GM12878 (cell line): Measurements from ENCODE around the gene WDFY4. TPM values are rescaled to one million over a fixed set of nuclear protein-coding genes. Genes with fewer than 3 reads are reported as not detected.

Source experiments
- ATAC-seq: fragments of 200-7000 bp; cut with Tn5 transposase; 3 replicates; pipeline ENCODE4 v1.9.1; 2020; ENCODE audit warnings: mild to moderate bottlenecking, moderate library complexity
- BruUV-seq: library from RNA; stranded (reverse); fragments of 400-500 nt; replicated peaks from 2 replicates; lab custom pipeline; 2021; lab: Mats Ljungman, UMichigan
- CTCF ChIA-PET: fragments of 300-600 bp; sonication (Branson Sonifier 250); formaldehyde crosslinking; extraction: SDS; loops from one replicate; lab custom pipeline; 2021; ENCODE audit warnings: inconsistent platforms; lab: Yijun Ruan, JAX
- POLR2A ChIA-PET: fragments of 350-600 bp; formaldehyde crosslinking; extraction: SDS; loops from one replicate; lab custom pipeline; 2021; ENCODE audit warnings: inconsistent platforms; lab: Charles Lee
- RAD21 ChIA-PET: fragments of 300-600 bp; sonication (Branson Sonifier 250); formaldehyde crosslinking; loops from one replicate; lab custom pipeline; 2023; ENCODE audit warnings: antibody characterized with exemption; ENCODE audit not compliant: unreplicated experiment; lab: Charles Lee
- SMC1A ChIA-PET: fragments of 300-600 bp; sonication (Branson Sonifier 250); formaldehyde crosslinking; loops from one replicate; lab custom pipeline; 2023; ENCODE audit not compliant: unreplicated experiment, uncharacterized antibody; lab: Charles Lee
- DNase-seq: peaks from one replicate; pipeline ENCODE4 v3.0.0-alpha.2; 2011; ENCODE audit warnings: low read depth, low spot score
- FAIRE-seq: peaks from 3 replicates; lab custom pipeline; 2011; peaks lifted over from hg19 to GRCh38; lab: Jason Lieb, UNC
- H2AFZ ChIP-seq: 2 replicates; pipeline ENCODE4 v1.6.0; 2011; ENCODE audit warnings: low read depth, low read length, control low read depth; ENCODE audit not compliant: control insufficient read depth
- H3K27ac ChIP-seq: 2 replicates; pipeline ENCODE4 v1.5.1; 2011; ENCODE audit warnings: control low read depth; ENCODE audit not compliant: control insufficient read depth, insufficient read depth
- H3K27me3 ChIP-seq, 2 experiments: replicated peaks in 1 of 2; 2 replicates each; pipeline versions ENCODE4 v1.6.0 to v1.6.1; 2011; ENCODE audit warnings: low read length in 1 of 2; ENCODE audit not compliant: control insufficient read depth in 2 of 2, insufficient read depth in 2 of 2
- H3K36me3 ChIP-seq, 2 experiments: 2 replicates each; pipeline ENCODE4 v1.5.1; 2011; ENCODE audit warnings: low read length in 1 of 2; ENCODE audit not compliant: control insufficient read depth in 2 of 2, insufficient read depth in 2 of 2
- H3K4me1 ChIP-seq: 2 replicates; pipeline ENCODE4 v1.6.1; 2011; ENCODE audit warnings: mild to moderate bottlenecking, low read length, moderate library complexity, mixed read lengths; ENCODE audit not compliant: control insufficient read depth, insufficient read depth
- H3K4me2 ChIP-seq: 2 replicates; pipeline ENCODE4 v1.6.0; 2011; ENCODE audit warnings: control low read depth; ENCODE audit not compliant: control insufficient read depth, insufficient read depth
- H3K4me3 ChIP-seq: fragments of 200-600 bp; sonication (generic); 2 replicates; pipeline ENCODE4 v1.5.1; 2016
- H3K79me2 ChIP-seq: 2 replicates; pipeline ENCODE4 v1.6.0; 2011; ENCODE audit warnings: low read length; ENCODE audit not compliant: control insufficient read depth, insufficient read depth
- H3K9ac ChIP-seq: 2 replicates; pipeline ENCODE4 v1.8.0; 2011; ENCODE audit warnings: low read length, control low read depth, mixed read lengths; ENCODE audit not compliant: control insufficient read depth, insufficient read depth
- H3K9me3 ChIP-seq: replicated peaks from 3 replicates; pipeline ENCODE4 v1.5.1; 2011; ENCODE audit warnings: mild to moderate bottlenecking, low read length; ENCODE audit not compliant: control insufficient read depth, insufficient read depth
- H4K20me1 ChIP-seq: 2 replicates; pipeline ENCODE4 v1.6.0; 2011; ENCODE audit not compliant: control insufficient read depth, insufficient read depth
- RCOR1 ChIP-seq: conservative IDR thresholded peaks from 2 replicates; pipeline ENCODE4 v1.6.1; 2012; ENCODE audit warnings: low read depth, low read length, improper control_type of control experiment
- SREBF1 ChIP-seq: IDR thresholded peaks from 2 replicates; pipeline ENCODE4 v1.6.1; 2012; ENCODE audit warnings: mild to moderate bottlenecking, low read length
- STAT1 ChIP-seq: fragments of 450-650 bp; conservative IDR thresholded peaks from 2 replicates; pipeline ENCODE4 v1.6.1; 2014; ENCODE audit warnings: antibody characterized with exemption, mild to moderate bottlenecking
- TCF7 ChIP-seq: IDR thresholded peaks from 2 replicates; pipeline ENCODE4 v1.6.1; 2014; ENCODE audit warnings: antibody characterized with exemption, borderline replicate concordance
- WRNIP1 ChIP-seq: IDR thresholded peaks from 2 replicates; pipeline ENCODE4 v1.6.1; 2011; ENCODE audit warnings: low read depth, low read length, improper control_type of control experiment, borderline replicate concordance
- WGBS: methylation state at CpG from one replicate; pipeline ENCODE4 v1.1.6; 2016; ENCODE audit warnings: low lambda C conversion rate; ENCODE audit not compliant: insufficient replicate concordance, insufficient coverage; ENCODE audit errors: missing lambda C conversion rate; 5-methylcytosine and 5-hydroxymethylcytosine counted together
- in situ Hi-C: fragments of 300-500 bp; cut with MboI; formaldehyde crosslinking; loops from 9 replicates; pipeline ENCODE4 v1.14.3; 2018; ENCODE audit warnings: mixed read lengths
- intact Hi-C: fragments of 100-400 bp; cut with micrococcal nuclease; formaldehyde crosslinking; loops from one replicate; pipeline ENCODE4 v1.14.2; 2022; ENCODE audit not compliant: unreplicated experiment
- polyA plus RNA-seq, 11 experiments: library from polyadenylated mRNA; depleted of rRNA in 4 of 11; unstranded in 6 of 11; stranded (reverse) in 5 of 11; fragments of >200 nt; fragmentation: Nextera tagmentation in 4 of 11; fragmentation: Illumina TruSeq in 1 of 11; extraction: Ambion mirVana in 4 of 11; extraction: Trizol in 1 of 11; gene quantifications; 1 replicate in 1 of 11; 2 replicates in 10 of 11; pipeline versions ENCODE4 v1.2.1 to v1.2.3, GENCODE V29; 2011 to 2016; ENCODE audit warnings: inconsistent platforms in 2 of 11, missing spikeins in 2 of 11, low read depth in 1 of 11
- total RNA-seq, 4 experiments: library from RNA; depleted of rRNA in 3 of 4; stranded (reverse); fragments of >200 nt in 3 of 4; fragmentation: Illumina TruSeq in 1 of 4; extraction: Trizol in 1 of 4; gene quantifications; 2 replicates each; pipeline versions ENCODE4 v1.2.1 to v1.2.3, GENCODE V29; 2013 to 2021
- TF ChIP-seq, protein P1 (sequence below): IDR thresholded peaks from 2 replicates; pipeline ENCODE4 v1.6.1; 2012; ENCODE audit warnings: mild to moderate bottlenecking, low read depth, low read length
- TF ChIP-seq, protein P2 (sequence below): fragments of 150-350 bp; IDR thresholded peaks from 2 replicates; pipeline ENCODE4 v1.6.1; 2014; ENCODE audit warnings: mild to moderate bottlenecking, low read depth, low read length

The WDFY4 gene
- total and polyA plus RNA-seq, 10 of the 15 experiments (the other 5 are each of a cell fraction or from before 2014, with no cell fraction given) = 13.5 to 132 (median 47.3) TPM

DNA sequence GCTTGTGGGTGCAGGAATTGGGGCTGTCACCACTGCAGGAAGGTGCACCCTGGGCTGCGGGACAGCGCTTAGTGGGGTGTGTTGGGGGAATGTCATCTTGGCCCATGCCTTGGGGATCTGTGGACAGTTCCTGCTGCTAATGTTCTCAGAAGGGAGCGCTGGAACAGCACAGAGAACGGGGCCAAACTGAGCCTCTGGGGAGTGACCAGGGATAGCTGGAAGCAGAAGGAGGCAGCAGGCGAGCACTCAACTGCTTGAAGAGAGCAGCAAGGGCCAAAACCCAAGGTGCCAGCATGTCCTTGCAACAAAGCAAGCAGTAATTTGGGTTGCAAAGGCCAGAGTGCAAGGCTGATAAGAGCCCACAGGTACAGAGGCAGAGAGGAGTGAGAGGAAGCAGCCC is 31.3 kb upstream of the WDFY4 start:
- ChIA-PET CTCF (interaction anchor here (0.7 to 13.6 kb wide), 4 partner anchors 14 to 101 kb away, joined by 3 to 664 read pairs (median 222); partner anchors contain the start of gene ARHGAP22), POLR2A (interaction anchor here (1.0 kb wide), 1 partner anchor 35 kb away, joined by 3 read pairs; no protein-coding TSS in a partner anchor), RAD21 (interaction anchor here (1.4 to 15.3 kb wide), 5 partner anchors 38 to 287 kb away, joined by 3 to 383 read pairs (median 25); partner anchors contain the start of gene ARHGAP22), SMC1A (interaction anchor here (0.9 to 15.1 kb wide), 6 partner anchors 19 to 103 kb away, joined by 3 to 298 read pairs (median 28); partner anchors contain the start of gene ARHGAP22)
- Histone ChIP-seq H3K9ac (no peak overlapping the region), H3K9me3 (no peaks in the 10 kb centered on the region), H2AFZ (no peak overlapping the region), H3K4me1 (peaks cover 11% of the 10 kb centered on the region), H4K20me1 (no peaks in the 10 kb centered on the region), H3K36me3 (no peaks in the 10 kb centered on the region), H3K4me2 (0 out of 2 replicates have a peak overlapping the region, but pooled peaks have one; percentile 5), H3K27ac (no peak overlapping the region), H3K4me3 (no peak overlapping the region), H3K79me2 (peaks cover 2% of the 10 kb centered on the region), H3K27me3 (no peaks in the 10 kb centered on the region)
- no peak for FAIRE-seq
- intact Hi-C loops (no loop called here), in situ Hi-C loops (no loop called here)
- no peak for ATAC-seq
- WGBS = 66% methylated on average over 5 of the region's 5 CpGs
- TF ChIP-seq TCF7 (no peak), WRNIP1 (no peak), RCOR1 (no peak), SREBF1 (no peak), STAT1 (no peak)
- TF ChIP-seq, protein P1, sequence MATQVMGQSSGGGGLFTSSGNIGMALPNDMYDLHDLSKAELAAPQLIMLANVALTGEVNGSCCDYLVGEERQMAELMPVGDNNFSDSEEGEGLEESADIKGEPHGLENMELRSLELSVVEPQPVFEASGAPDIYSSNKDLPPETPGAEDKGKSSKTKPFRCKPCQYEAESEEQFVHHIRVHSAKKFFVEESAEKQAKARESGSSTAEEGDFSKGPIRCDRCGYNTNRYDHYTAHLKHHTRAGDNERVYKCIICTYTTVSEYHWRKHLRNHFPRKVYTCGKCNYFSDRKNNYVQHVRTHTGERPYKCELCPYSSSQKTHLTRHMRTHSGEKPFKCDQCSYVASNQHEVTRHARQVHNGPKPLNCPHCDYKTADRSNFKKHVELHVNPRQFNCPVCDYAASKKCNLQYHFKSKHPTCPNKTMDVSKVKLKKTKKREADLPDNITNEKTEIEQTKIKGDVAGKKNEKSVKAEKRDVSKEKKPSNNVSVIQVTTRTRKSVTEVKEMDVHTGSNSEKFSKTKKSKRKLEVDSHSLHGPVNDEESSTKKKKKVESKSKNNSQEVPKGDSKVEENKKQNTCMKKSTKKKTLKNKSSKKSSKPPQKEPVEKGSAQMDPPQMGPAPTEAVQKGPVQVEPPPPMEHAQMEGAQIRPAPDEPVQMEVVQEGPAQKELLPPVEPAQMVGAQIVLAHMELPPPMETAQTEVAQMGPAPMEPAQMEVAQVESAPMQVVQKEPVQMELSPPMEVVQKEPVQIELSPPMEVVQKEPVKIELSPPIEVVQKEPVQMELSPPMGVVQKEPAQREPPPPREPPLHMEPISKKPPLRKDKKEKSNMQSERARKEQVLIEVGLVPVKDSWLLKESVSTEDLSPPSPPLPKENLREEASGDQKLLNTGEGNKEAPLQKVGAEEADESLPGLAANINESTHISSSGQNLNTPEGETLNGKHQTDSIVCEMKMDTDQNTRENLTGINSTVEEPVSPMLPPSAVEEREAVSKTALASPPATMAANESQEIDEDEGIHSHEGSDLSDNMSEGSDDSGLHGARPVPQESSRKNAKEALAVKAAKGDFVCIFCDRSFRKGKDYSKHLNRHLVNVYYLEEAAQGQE = no peak
- TF ChIP-seq, protein P2, sequence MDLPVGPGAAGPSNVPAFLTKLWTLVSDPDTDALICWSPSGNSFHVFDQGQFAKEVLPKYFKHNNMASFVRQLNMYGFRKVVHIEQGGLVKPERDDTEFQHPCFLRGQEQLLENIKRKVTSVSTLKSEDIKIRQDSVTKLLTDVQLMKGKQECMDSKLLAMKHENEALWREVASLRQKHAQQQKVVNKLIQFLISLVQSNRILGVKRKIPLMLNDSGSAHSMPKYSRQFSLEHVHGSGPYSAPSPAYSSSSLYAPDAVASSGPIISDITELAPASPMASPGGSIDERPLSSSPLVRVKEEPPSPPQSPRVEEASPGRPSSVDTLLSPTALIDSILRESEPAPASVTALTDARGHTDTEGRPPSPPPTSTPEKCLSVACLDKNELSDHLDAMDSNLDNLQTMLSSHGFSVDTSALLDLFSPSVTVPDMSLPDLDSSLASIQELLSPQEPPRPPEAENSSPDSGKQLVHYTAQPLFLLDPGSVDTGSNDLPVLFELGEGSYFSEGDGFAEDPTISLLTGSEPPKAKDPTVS = no peak
- BruUV-seq = no TSS peak
- DNase-seq = no peak
